ENCODE data around the gene ARHGAP12. TPM values are rescaled to one million over a fixed set of nuclear protein-coding genes. Genes with fewer than 3 reads are reported as not detected.
A peak's percentile ranks its signal among the peaks of the same experiment; 100 is the strongest.

Gene ARHGAP12
- total RNA-seq, 1 donor from 2014 or later: 68.9 TPM

- Histone ChIP-seq H3K27me3 (no peaks in the 10 kb centered on the region), H4K20me1 (ENCODE audit: low read depth) (peaks cover 50% of the 10 kb centered on the region), H3K4me2 (no peak overlapping the region), H3K9ac (no peak overlapping the region), H3K9me3 (ENCODE audit: low read depth) (no peaks in the 10 kb centered on the region), H2AFZ (replicated peaks) (no peak overlapping the region), H3K4me1 (peaks cover 9% of the 10 kb centered on the region), H3K4me3 (no peak overlapping the region), H3K27ac (no peak overlapping the region), H3K36me3 (no peaks in the 10 kb centered on the region), H3F3A (ENCODE audit: low read depth) (no peaks in the 10 kb centered on the region), H3K79me2 (ENCODE audit: low read depth) (peaks cover 100% of the 10 kb centered on the region)
- H3K4me1 Mint-ChIP-seq: peaks cover 4% of the 10 kb centered on the region
- no peak overlapping the region for H3K4me3 Mint-ChIP-seq
- H3K27me3 Mint-ChIP-seq (ENCODE audit: insufficient read depth, low read depth): no peaks in the 10 kb centered on the region
- peaks cover 13% of the 10 kb centered on the region for H3K36me3 Mint-ChIP-seq
- peaks cover 4% of the 10 kb centered on the region for H3K9me3 Mint-ChIP-seq
- no peak for TF ChIP-seq EZH2phosphoT487 (IDR thresholded peaks at IDR 0.05)
- no peak for TF ChIP-seq EZH2 (IDR thresholded peaks at IDR 0.05)
- TF ChIP-seq, protein P1, sequence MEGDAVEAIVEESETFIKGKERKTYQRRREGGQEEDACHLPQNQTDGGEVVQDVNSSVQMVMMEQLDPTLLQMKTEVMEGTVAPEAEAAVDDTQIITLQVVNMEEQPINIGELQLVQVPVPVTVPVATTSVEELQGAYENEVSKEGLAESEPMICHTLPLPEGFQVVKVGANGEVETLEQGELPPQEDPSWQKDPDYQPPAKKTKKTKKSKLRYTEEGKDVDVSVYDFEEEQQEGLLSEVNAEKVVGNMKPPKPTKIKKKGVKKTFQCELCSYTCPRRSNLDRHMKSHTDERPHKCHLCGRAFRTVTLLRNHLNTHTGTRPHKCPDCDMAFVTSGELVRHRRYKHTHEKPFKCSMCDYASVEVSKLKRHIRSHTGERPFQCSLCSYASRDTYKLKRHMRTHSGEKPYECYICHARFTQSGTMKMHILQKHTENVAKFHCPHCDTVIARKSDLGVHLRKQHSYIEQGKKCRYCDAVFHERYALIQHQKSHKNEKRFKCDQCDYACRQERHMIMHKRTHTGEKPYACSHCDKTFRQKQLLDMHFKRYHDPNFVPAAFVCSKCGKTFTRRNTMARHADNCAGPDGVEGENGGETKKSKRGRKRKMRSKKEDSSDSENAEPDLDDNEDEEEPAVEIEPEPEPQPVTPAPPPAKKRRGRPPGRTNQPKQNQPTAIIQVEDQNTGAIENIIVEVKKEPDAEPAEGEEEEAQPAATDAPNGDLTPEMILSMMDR (IDR thresholded peaks at IDR 0.05): no peak
- DNase-seq (ENCODE audit: low spot score): no peak
- no peak overlapping the region for H3K27ac Mint-ChIP-seq
These were observed 14.3 kb downstream of the ARHGAP12 start for GRCh38 chr10:31914370-31914769.

DNA sequence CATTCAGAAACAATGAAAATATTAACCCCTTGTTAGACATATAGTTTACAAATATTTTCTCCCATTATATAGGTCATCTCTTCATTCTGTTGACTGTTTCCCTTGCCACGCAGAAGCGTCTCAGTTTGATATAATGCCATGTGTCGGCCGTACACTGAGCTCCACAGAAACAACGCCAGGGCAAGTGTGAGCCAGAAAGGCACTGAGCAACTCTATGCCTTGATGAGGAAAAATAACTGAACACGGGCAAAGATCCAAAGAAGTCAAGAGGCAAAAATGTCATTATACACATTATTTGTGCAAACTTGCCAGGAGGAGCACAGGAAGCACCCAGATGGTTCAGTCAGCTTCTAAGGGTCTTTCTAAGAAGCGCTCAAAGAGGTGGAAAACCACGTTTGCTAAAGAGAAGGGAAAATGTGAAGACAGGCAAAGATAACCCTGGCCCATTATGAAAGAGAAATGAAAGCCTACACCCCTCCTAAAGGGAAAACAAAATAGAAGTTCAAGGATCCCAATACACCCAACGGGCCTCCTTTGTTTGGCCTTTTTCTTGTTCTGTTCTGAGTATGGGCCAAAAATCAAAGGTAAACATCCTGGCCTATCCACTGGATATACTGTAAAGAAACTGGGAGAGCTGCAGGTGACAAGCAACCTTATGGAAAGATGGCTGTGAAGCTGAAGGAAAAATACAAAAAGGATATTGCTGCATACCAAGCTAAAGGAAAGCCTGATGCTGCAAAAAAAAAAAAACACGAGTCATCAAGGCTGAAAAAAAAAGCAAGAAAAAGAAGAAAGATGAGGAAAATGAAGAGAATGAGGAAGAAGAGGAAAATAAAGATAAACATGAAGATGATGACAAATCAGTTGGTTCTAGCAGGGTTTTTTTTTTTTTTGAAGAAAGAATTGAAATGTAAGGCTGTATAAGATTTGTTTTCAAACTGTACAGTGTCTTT is 15.5 kb downstream of the ARHGAP12 start:
- H3K4me3 ChIP-seq: no peak overlapping the region
- H3K9me3 ChIP-seq (ENCODE audit: low read depth): no peaks in the 10 kb centered on the region
- no peak overlapping the region for H3K27ac Mint-ChIP-seq
- no peak overlapping the region for H3K4me3 Mint-ChIP-seq
- no peak overlapping the region for H2AFZ ChIP-seq (replicated peaks)
- H3K4me2 ChIP-seq: no peak overlapping the region
- no peaks in the 10 kb centered on the region for H3K27me3 ChIP-seq
- H3K27me3 Mint-ChIP-seq (ENCODE audit: insufficient read depth, low read depth): no peaks in the 10 kb centered on the region
- no peaks in the 10 kb centered on the region for H3F3A ChIP-seq (ENCODE audit: low read depth)
- H3K79me2 ChIP-seq (ENCODE audit: low read depth): peaks cover 100% of the 10 kb centered on the region
- peaks cover 50% of the 10 kb centered on the region for H4K20me1 ChIP-seq (ENCODE audit: low read depth)
- peaks cover 4% of the 10 kb centered on the region for H3K4me1 Mint-ChIP-seq
- TF ChIP-seq, protein P1 (IDR thresholded peaks at IDR 0.05): no peak
- no peak for TF ChIP-seq EZH2phosphoT487 (IDR thresholded peaks at IDR 0.05)
- TF ChIP-seq EZH2 (IDR thresholded peaks at IDR 0.05): no peak
- peaks cover 2% of the 10 kb centered on the region for H3K9me3 Mint-ChIP-seq
- no peak overlapping the region for H3K9ac ChIP-seq
- peak overlapping the region; percentile 35 for H3K27ac ChIP-seq
- DNase-seq (ENCODE audit: low spot score): no peak
- peaks cover 9% of the 10 kb centered on the region for H3K4me1 ChIP-seq
- H3K36me3 Mint-ChIP-seq: peaks cover 15% of the 10 kb centered on the region
- H3K36me3 ChIP-seq: peaks cover 6% of the 10 kb centered on the region

GRCh38 chr10:31912289-31912688 is 16.3 kb downstream of the ARHGAP12 start:
- H3K4me2 ChIP-seq: no peak overlapping the region

More at GRCh38 chr10:31912289-31912688, 16.3 kb downstream of the ARHGAP12 start:
- no peak overlapping the region for H3K4me3 ChIP-seq
- H3K4me1 ChIP-seq: peaks cover 9% of the 10 kb centered on the region
- H3K9ac ChIP-seq: no peak overlapping the region
- Mint-ChIP-seq H3K9me3 (no peaks in the 10 kb centered on the region), H3K27me3 (ENCODE audit: insufficient read depth, low read depth) (no peaks in the 10 kb centered on the region), H3K4me3 (no peak overlapping the region), H3K36me3 (peaks cover 13% of the 10 kb centered on the region), H3K27ac (no peak overlapping the region), H3K4me1 (peaks cover 4% of the 10 kb centered on the region)
- no peaks in the 10 kb centered on the region for H3K9me3 ChIP-seq (ENCODE audit: low read depth)
- peaks cover 100% of the 10 kb centered on the region for H3K79me2 ChIP-seq (ENCODE audit: low read depth)
- H3F3A ChIP-seq (ENCODE audit: low read depth): no peaks in the 10 kb centered on the region
- no peak overlapping the region for H3K27ac ChIP-seq
- peaks cover 50% of the 10 kb centered on the region for H4K20me1 ChIP-seq (ENCODE audit: low read depth)
- H3K36me3 ChIP-seq: peaks cover 13% of the 10 kb centered on the region
- TF ChIP-seq EZH2 (IDR thresholded peaks at IDR 0.05): no peak
- TF ChIP-seq EZH2phosphoT487 (IDR thresholded peaks at IDR 0.05): no peak
- TF ChIP-seq, protein P1 (IDR thresholded peaks at IDR 0.05): no peak
- H3K27me3 ChIP-seq: no peaks in the 10 kb centered on the region
- no peak overlapping the region for H2AFZ ChIP-seq (replicated peaks)
- no peak for DNase-seq (ENCODE audit: low spot score)

Data from neural progenitor cell (in vitro differentiated cells).